Activated CD4-positive, alpha-beta T cell treated with anti-CD3 and anti-CD28 coated beads for 24 hours (primary cell): ENCODE measurements around the gene KRT85.
A peak's percentile ranks its signal among the peaks of the same experiment; 100 is the strongest.

Experiments
- DNase-seq, 2 donors: peaks; one replicate each; pipeline ENCODE4 v3.0.0-alpha.2; 2020; ENCODE audit warnings: low read depth in 2 of 2

The KRT85 gene

GRCh38 chr12:52323416-52324152, 43.7 kb downstream of the KRT85 start:
- DNase-seq = no peak

DNA sequence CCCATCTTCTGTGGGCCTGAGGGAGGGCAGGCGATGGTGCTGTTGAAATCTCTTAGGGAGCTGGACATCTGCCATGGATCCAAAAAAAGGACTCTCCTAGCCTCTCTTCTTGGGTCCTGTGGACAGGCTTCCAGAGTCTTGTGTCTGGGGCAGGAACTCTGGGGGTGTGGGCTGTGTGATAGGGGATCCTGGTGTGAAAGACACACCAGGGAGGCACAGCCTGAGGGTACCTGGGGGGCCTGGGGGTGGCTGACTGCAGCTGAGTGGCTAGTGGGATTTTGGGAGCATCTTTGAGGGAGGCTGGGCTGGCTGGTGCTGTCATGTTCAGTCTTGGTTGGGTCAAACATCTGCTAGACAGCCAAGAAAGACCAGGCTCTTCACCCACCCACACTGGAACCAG, 44.3 kb downstream of the KRT85 start:
- DNase-seq = no peak

GRCh38 chr12:52322069-52322468, 45.2 kb downstream of the KRT85 start:
- DNase-seq = no peak

- DNase-seq = no peak
Observed at GRCh38 chr12:52321418-52321817, 45.9 kb downstream of the KRT85 start.

- DNase-seq = no peak
Observed at GRCh38 chr12:52320784-52321400, 46.4 kb downstream of the KRT85 start, which contains the start of gene KRT83. Gene KRT83 (minus strand): TSS chr12:52321398. CDS start chr12:52321335, 63 bp downstream.

DNA sequence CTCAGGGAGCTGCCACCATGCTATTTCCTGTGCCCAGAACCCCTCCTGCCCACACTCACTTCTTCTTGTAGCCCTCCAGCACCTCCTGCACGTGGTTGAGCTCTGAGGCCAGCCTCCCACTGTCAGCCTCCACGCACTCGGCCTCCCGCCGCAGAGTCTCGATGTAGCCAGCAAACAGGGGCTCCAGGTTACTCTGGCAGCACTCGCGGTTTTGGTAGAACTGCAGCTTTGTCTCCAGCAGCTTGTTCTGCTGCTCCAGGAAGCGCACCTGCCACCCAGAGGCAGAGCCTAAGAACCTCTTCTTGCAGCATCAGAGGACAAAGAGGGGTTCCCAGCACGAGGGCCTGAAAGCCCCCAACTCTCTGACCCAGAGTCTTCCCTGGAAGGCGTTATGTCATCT, 48.2 kb downstream of the KRT85 start:
- no peak for DNase-seq

- no peak for DNase-seq
Observed at GRCh38 chr12:52318241-52318990, 48.9 kb downstream of the KRT85 start.

- no peak for DNase-seq
Observed at GRCh38 chr12:52317468-52318052, 49.7 kb downstream of the KRT85 start.

- DNase-seq = no peak
Observed at GRCh38 chr12:52316701-52317100, 50.6 kb downstream of the KRT85 start.

DNA sequence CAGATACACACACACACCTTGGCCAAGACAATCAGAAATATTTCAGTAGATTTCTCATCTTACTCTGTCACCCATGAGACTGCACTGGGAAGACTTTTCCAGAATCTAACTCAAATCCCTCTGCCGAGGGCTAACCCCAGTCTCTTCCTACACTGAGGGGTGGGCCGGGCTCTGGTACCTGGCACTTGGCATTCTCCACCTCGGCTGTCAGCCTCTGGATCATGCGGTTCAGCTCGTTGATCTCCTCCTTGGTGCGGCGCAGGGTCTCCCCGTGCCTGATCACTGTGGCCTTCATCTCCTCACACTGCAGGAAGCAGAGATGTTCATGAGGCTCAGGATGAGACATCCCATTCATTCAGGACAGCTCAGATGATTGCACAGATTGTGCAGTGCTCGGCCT, 51.0 kb downstream of the KRT85 start:
- DNase-seq = no peak

- DNase-seq = peak in 1 of 2 donors; percentile 18
Observed at GRCh38 chr12:52315721-52316120, 51.6 kb downstream of the KRT85 start.

DNA sequence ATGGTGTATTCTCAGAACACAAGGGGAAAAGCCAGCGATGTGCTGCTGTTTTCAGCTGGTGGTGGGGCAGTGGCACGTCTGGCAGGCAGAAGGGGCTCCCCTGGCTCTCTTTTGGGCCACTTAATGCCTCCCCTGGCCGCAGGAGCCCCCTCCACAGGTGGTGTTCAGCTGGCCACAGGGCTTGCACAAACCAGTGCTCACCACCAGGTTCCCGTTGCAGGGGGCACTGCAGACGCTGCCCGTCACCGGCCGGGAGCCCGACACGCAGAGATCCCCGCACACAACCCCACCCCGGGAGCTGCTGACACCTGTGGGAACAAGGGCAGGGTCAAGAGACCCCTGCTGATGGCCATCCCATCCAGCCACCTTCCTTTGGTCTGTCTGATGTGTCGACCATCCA, 52.8 kb downstream of the KRT85 start:
- no peak for DNase-seq

DNA sequence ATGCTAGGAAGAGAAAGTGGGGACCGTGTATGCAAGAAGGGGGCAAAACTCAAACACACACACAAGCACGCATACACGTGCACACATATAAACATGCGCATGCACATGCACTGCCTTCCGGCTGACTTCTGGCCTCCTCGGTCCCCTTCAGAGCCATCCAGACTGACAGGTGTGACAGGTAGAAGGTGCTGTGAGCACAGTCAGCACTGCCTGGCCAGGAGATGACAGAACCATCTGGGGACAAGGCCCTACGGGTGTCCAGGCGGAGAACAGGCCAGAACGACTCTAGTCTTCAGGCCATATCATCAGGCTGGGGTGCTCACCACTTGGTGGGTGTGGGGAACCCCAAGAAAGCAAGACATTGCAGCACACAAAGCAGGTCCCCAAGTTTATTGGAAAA, 53.4 kb downstream of the KRT85 start:
- no peak for DNase-seq

GRCh38 chr12:52313461-52313860, 53.8 kb downstream of the KRT85 start:
- DNase-seq = no peak

DNA sequence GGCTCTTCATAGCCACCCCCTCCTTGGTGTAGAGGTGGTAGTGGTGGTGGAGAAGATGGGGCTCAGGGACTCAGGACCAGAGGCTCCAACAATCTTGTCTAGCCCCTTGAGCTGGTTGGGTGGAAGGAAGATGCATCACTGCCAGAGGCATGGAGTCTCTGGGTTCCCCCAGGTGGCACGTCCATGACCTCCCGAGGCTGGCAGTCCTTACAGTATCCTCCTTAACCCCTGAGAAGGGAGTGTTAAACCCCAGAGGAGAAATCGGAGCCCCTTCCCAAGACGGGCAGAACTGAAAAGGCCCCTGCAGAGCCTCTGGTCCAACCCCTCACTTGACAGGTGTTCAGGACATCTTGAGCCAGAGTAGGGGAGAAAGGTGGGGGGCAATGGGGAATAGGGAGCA, 55.2 kb downstream of the KRT85 start:
- no peak for DNase-seq

- no peak for DNase-seq
Observed at GRCh38 chr12:52311285-52311648, 56.0 kb downstream of the KRT85 start.

- DNase-seq = no peak
Observed at GRCh38 chr12:52310622-52311284, 56.5 kb downstream of the KRT85 start.
